Hematopoietic multipotent progenitor cell treated with erythropoietin and hydrocortisone succinate and interleukin-3 and kit ligand, for 15 days (in vitro differentiated cells): ENCODE measurements around the gene DYNC1I1.

Experiments
- DNase-seq: peaks from one replicate; pipeline ENCODE4 v3.0.0-alpha.2; 2015; ENCODE audit warnings: low spot score

DYNC1I1 gene

GRCh38 chr7:95793658-95794057, 21.3 kb downstream of the DYNC1I1 start:
- no peak for DNase-seq

GRCh38 chr7:95794917-95795515, 22.7 kb downstream of the DYNC1I1 start:
- DNase-seq: no peak

GRCh38 chr7:95796617-95797016, 24.3 kb downstream of the DYNC1I1 start:
- DNase-seq: no peak

DNA sequence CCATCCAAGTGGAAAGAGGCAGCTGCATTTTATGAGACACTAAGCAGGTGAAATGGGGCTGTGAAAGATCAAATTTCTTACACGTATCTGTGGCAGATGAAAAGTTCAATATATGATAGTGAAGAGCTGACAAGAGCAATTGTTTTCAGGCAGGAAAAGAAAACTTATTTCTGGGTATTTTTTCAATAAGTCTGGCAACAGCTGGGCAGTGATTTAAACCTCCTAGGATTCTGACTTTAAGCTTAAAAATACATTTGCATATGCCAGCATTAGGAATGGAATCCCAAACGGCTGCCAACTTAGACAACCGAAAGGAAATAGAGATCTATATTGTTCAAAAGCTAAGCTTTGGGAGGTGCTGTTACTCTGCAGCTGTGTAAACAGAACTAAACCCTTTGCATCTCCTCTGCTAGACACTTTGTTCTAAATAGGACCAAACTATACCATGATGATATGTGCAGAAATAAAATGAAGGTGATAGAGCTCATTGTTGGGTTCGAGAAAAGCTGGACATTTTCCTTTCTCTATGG, 26.1 kb downstream of the DYNC1I1 start:
- no peak for DNase-seq

DNA sequence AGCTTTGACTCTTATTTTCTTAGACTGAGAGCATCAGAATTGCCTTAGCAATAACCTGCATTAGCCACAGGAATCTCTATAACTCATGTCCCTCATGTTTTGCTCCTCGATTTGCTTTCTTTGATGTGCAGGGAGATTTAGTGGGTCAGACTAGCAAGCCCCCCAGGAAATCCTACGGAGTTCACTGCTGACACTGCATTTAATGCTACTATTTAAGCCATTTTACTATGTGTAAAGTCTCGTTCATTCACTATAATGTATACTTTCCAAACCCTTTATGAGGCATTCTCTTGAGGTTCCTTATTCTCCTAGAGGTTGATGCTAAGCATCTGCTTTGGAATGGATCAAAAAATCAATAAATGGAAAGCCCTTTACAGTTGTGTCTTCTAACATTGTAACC, 28.4 kb downstream of the DYNC1I1 start:
- no peak for DNase-seq

DNA sequence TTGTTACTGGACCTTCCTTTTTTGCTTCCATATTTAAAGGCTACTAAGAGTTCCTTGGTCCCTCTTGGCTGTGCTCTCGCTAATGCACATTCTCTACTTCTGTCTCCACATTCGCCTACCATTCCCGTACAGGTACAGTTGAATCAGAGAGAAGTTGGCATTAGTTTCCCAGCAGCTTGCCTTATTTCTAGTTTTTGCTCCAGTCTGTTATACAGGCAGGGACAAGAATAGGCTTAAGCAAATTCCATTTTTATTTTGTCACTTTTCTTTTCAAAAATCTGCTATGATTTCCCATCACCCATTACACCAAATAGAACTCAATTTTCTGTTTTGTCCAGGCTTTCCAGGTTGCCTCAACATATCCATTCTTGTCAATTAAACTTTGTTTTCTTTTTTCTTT, 29.9 kb downstream of the DYNC1I1 start:
- no peak for DNase-seq

GRCh38 chr7:95804052-95804451, 31.7 kb downstream of the DYNC1I1 start:
- no peak for DNase-seq

DNA sequence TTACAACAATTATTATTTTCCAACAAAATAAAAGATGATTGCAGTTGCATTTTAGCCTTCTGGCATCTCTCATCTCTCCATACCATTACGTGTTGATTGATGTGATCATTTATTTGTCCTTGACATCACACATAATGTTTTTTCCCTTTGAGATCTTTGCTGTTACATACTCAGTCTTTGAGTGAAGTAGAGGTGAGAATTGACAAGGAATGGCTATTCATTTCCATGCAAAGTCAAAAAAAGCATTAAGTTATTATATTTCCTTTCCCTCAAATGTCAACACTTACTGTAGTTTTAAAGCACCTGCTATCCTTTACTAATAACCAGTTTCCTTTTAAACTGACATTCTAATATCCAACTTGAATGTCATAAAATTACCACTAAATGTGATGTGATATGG, 33.6 kb downstream of the DYNC1I1 start:
- DNase-seq: no peak

- DNase-seq: no peak
Measured at GRCh38 chr7:95808396-95808795, 36.0 kb downstream of the DYNC1I1 start.

DNA sequence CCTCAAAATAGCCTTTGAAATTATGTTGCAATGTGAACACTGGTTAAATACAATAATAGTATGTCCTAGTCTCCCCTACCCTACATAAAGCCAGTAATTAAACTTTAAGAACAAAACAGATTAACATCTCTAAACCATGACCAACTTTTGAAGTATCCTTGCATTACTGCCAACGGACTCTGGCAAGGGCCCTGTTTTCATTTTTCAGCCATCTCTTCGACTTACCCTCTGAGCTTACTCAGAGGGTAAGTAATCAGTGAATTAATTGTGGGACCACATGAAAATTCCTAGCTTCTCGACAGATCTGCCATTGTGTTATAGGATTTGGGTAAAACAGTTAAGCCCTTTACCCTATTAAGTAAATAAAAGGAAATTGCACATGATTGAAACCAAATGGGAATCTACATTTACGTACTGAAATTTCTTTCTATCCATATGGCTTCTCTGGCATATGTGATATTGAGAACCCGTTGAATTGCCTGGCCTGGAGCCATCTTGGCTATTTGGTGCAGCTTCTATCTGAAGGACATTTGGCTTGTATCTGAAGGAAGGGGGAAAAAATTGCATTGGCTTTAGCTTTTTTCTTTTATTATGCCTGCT, 39.6 kb downstream of the DYNC1I1 start:
- DNase-seq: no peak

DNA sequence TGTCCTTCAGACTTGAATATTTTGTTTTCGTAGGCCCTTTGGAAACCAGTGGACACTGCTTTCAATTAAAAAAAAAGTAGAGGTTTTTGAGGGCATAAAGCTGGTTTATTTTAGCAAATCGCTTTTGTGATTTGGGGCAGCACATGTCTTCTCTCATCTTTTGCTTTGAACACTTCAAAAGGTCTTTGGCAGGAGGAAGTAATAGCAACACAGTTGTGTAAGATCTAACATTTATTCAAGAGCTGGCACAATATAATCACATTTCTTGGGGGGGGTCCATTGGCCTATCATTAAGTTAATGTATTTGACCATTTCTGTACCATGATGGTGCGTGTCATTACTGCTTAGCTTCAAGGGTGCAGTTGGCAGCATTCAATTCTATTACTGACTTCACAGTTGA, 42.4 kb downstream of the DYNC1I1 start:
- no peak for DNase-seq

- DNase-seq: no peak
Measured at GRCh38 chr7:95817866-95818640, 45.7 kb downstream of the DYNC1I1 start.

DNA sequence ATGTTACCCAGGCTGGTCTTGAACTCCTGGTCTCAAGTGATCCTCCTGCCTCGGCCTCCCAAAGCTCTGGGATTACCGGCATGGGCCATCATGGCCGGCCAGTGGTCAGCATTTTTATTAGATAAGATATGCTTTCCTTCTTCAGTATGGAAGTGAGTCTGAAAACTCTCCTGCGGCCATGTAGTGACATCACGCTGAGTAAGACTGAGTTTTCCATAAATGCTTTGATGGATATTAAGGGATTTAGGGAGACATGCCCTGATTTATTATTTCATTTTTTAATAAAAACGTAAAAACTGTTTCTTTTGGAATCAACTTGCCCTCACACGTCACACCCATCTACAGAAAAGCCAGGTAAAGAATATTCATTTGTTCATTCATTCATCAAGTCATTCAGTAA, 48.4 kb downstream of the DYNC1I1 start:
- DNase-seq: no peak

- no peak for DNase-seq
Measured at GRCh38 chr7:95822717-95823116, 50.4 kb downstream of the DYNC1I1 start.

GRCh38 chr7:95824616-95825015, 52.3 kb downstream of the DYNC1I1 start:
- no peak for DNase-seq

DNA sequence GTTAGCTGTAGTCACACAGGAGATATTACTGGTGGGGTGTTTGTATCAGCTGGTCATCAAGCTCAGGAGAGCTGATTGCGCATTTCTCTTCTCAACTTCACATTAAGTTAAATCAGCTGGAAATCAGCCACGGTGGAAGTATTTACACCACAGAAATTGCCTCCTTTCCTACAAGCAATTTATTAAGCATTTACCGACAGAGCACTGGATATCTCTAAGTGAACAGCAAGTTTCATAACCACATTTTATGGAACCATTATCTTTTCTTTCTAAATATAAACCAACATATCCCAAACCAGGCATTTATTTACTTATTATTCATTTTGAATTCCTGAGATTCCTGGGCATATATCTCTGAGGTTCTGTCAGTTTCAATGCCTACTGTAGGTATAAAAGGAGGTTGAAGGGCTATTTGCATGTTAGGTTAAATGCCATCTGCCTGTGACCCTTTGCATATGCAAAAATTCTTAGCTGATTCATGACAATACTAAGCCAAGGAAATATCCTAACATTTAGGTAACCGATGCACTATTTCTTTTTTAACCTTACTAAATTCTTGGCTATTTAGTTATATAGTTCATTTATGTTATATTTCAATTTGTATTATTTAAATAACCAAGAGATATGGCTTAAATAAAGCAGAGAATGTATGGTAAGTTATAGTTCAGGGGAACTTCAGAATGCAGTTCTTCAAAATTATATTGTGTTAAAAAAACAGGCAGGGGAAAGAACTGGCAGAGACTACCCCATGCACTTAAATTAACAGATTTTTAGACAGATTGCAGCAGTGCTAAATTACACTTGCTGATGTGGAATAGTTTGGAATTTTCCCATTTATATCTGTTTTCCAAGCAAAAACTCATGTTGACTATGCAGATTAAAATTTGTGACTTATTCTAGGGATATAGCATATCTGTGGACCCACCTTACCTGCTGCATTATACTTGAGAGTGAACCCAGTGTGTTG, 56.8 kb downstream of the DYNC1I1 start:
- DNase-seq: no peak

GRCh38 chr7:95840953-95841950, 68.9 kb downstream of the DYNC1I1 start:
- no peak for DNase-seq

GRCh38 chr7:95843286-95843685, 70.9 kb downstream of the DYNC1I1 start:
- DNase-seq: no peak

GRCh38 chr7:95845007-95845406, 72.7 kb downstream of the DYNC1I1 start:
- no peak for DNase-seq

- no peak for DNase-seq
Measured at GRCh38 chr7:95847061-95847460, 74.7 kb downstream of the DYNC1I1 start.

- no peak for DNase-seq
Measured at GRCh38 chr7:95859429-95859828, 87.1 kb downstream of the DYNC1I1 start.
